Measurements from ENCODE around the gene CLMP.
A peak's percentile ranks its signal among the peaks of the same experiment; 100 is the strongest.

The CLMP gene

GRCh38 chr11:123203934-123204333 lies 8.9 kb upstream of the CLMP start:
- no peak for DNase-seq (ENCODE audit: low spot score)
- no peak for TF ChIP-seq CTCF (IDR thresholded peaks at IDR 0.05; ENCODE audit: borderline replicate concordance, control extremely low read depth, extremely low read depth, insufficient read depth, missing control alignments)
- in situ Hi-C loops (cut with MboI; ENCODE audit: low sequenced_read_pairs, unreplicated experiment): no loop called here

GRCh38 chr11:123203471-123203870 lies 8.4 kb upstream of the CLMP start:
- no peak for DNase-seq (ENCODE audit: low spot score)
- in situ Hi-C loops (cut with MboI; ENCODE audit: low sequenced_read_pairs, unreplicated experiment): no loop called here
- TF ChIP-seq CTCF (IDR thresholded peaks at IDR 0.05; ENCODE audit: borderline replicate concordance, control extremely low read depth, extremely low read depth, insufficient read depth, missing control alignments): no peak

GRCh38 chr11:123202155-123203151 lies 7.4 kb upstream of the CLMP start:
- in situ Hi-C loops (cut with MboI; ENCODE audit: low sequenced_read_pairs, unreplicated experiment): no loop called here
- DNase-seq (ENCODE audit: low spot score): no peak
- no peak for TF ChIP-seq CTCF (IDR thresholded peaks at IDR 0.05; ENCODE audit: borderline replicate concordance, control extremely low read depth, extremely low read depth, insufficient read depth, missing control alignments)

- no peak for TF ChIP-seq CTCF (IDR thresholded peaks at IDR 0.05; ENCODE audit: borderline replicate concordance, control extremely low read depth, extremely low read depth, insufficient read depth, missing control alignments)
- no peak for DNase-seq (ENCODE audit: low spot score)
- in situ Hi-C loops (cut with MboI; ENCODE audit: low sequenced_read_pairs, unreplicated experiment): no loop called here
These were observed 5.2 kb upstream of the CLMP start for GRCh38 chr11:123200264-123200663.

GRCh38 chr11:123197711-123198110 lies 2.7 kb upstream of the CLMP start:
- in situ Hi-C loops (cut with MboI; ENCODE audit: low sequenced_read_pairs, unreplicated experiment): no loop called here
- TF ChIP-seq CTCF (IDR thresholded peaks at IDR 0.05; ENCODE audit: borderline replicate concordance, control extremely low read depth, extremely low read depth, insufficient read depth, missing control alignments): no peak
- no peak for DNase-seq (ENCODE audit: low spot score)

- peak; percentile 27 for DNase-seq (ENCODE audit: low spot score)
- in situ Hi-C loops (cut with MboI; ENCODE audit: low sequenced_read_pairs, unreplicated experiment): no loop called here
- TF ChIP-seq CTCF (IDR thresholded peaks at IDR 0.05; ENCODE audit: borderline replicate concordance, control extremely low read depth, extremely low read depth, insufficient read depth, missing control alignments): no peak
These were observed 1.1 kb upstream of the CLMP start for GRCh38 chr11:123196060-123196714.
